ENCODE data around the gene CACNA1D.

- TF ChIP-seq POLR2A (IDR thresholded peaks at IDR 0.05; ENCODE audit: low read depth, low read length) (no peak), POLR2AphosphoS5 (IDR thresholded peaks at IDR 0.05; ENCODE audit: low read depth, low read length) (no peak)
These were observed 16.8 kb downstream of the CACNA1D start for GRCh38 chr3:53511246-53511645.

Measured in GM12892 (cell line).